ENCODE measurements around the gene SERF2.
"Not testable (repeated sequence)": the region's sequence is repeated elsewhere in the genome, so short reads cannot be mapped to it uniquely, and the experiment has no call there.

Gene SERF2

DNA sequence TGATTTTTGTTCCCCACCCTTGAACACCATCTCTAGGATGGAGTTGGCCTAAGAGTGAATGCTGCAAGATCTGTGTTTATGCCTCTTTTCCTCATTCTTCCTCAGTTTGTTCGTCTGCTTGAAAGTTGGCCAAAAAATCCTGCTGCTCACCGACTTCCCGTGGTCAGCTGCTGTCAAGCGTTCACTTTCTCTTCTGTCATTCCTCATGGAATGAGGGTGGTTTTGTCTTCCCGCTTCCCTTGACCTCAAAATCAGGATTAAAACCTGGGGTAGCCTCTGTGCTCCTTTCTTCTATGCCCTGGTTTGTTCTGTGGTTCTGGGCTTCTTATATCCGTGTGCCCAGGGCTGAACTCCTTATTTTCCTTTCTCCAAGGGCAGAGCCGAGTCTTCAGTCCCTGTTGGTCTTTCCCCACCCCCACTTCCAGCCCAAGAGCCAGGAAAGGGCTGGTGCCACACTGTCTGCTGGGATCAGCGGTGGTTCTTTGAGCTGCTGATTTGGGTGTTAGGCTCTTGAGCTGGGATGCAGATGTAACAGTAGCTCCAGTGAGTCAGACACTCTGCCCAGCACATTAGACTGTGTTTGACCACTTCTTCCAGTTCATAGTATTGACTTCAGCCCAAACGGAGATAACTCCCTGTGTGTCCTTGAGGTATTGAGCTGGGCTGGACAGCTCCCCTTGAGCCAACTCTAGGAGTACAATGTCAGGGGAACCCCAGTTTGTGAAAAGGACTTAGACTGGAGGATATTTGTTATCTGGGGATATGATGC is 2.3 kb downstream of the SERF2 start:
- DNase-seq: no peak

DNA sequence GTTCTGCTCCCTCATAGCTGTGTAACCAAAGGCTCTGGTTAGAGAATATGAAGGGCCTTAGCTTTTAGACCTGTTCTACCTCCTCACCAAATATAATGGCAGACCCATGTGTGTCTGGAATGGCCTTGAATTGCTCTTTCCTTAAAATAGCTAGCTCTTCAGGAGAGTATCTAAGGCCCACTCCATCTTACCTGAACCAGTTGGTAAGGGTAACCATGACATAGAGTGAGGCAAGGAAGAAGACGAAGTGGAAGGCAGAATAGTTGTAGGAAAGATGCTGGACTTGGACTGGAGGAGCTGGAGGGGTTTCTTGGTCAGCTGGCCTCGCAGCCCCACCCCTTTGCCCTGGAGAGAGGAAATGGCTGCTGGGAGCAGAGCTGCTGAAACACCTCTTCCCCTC is 3.1 kb downstream of the SERF2 start:
- no peak for DNase-seq

DNA sequence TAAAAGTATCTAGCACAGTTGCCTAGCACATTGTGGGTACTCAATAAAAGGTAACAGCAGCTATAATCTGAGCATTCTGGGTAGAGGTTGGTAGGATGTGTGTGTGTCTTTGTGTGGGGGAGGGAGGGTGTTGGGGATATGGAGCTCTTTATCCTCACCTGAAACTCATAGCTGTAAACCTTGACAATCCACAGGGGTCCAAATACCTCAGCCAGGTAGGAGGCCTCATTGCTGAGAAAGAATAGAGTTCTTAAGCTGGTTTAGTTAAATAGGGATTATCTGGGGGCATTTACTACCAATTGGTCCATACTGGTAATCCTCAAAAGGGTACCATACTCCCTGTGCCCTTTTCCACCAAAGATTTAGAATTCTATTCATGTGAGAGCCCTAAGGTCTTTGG is 3.9 kb downstream of the SERF2 start:
- DNase-seq: no peak

- no peak for DNase-seq
These were observed 4.4 kb downstream of the SERF2 start for GRCh38 chr15:43796566-43796965.

DNA sequence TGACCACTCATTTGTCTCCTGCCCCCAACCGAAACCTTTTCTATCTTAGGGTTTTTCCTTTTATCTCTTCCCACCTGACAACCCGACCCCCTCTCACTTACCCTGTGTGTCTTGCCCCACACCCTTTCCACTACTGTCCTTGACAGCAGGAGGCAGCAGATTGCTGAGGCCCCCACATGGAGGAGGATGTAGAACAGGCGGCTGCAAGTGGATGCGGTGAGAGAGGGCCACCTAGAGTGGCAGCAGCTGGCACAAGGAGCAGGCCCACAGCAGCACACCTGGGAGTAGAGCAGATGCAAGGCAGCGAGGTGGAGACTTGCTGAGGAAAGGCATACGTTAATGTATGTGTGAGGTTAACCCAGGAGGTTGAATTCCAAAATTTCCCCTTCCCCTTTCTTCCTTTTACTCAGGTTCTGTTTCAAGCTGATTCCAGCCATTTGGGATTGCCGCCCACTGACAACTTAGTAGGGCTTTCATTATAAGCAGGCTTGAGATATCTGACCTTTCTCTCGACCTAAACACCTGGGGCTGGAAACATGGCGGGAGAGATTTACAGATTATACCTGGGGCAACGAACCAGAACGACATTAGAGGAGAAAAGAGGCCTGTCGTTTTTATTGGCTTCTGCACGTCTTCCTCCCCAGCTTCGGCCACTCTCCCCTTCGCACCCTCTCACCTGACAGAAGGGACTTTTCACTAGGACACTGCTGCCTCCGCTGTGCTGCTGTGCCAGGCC is 7.3 kb downstream of the SERF2 start:
- no peak for DNase-seq

GRCh38 chr15:43799945-43800285 is 7.8 kb downstream of the SERF2 start, which contains the start of gene SERINC4:
Gene SERINC4, minus strand, starts transcription at chr15:43800220. Its CDS starts 234 bp downstream, at chr15:43799986.
- no peak for DNase-seq

DNA sequence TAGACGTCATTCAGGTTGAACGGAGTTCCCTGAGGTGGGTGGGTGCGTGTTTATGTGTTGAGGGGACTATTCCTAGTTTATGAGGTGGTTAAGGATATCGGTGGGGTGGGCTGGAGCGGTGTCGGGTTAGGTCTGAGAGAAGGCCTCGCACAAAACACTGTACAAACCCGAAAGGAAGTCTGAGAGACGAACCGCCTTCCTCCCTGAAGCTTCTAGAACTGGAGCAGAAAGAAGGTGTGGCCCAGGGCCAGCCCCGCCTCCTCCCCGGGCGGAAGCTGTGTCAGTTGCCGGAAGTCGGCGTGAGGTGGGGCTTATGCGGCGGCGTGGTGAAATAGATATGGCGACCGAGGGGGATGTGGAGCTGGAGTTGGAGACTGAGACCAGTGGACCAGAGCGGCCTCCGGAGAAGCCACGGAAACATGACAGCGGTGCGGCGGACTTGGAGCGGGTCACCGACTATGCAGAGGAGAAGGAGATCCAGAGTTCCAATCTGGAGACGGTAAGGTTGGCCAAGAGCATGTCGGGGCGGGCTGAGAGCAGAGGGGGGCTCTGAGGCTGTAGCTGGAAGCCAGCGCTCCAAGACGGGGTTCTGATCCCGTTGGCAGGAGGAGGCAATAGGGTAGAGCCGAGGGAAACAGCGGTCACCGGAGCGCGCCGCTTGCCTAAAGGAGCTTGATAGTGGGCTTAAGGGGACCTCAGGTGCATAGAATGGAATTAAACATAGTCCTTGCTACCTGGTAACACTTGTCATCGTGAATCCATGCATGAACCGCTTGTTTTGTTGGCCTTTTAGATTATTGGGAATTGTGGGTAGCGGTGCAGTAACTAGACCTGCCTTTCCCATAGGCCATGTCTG is 8.4 kb downstream of the SERF2 start, which contains the start of gene HYPK:
Gene HYPK (plus strand): TSS at position 314 of the 856 bp plus-strand sequence. CDS start 24 bp downstream, at position 338.
- DNase-seq: peak; percentile 81 to 90 (median 86)

- not testable (repeated sequence) for DNase-seq
These were observed 10.6 kb downstream of the SERF2 start for GRCh38 chr15:43802676-43803075.

- DNase-seq: no peak
These were observed 16.4 kb downstream of the SERF2 start for GRCh38 chr15:43808435-43808950.

DNA sequence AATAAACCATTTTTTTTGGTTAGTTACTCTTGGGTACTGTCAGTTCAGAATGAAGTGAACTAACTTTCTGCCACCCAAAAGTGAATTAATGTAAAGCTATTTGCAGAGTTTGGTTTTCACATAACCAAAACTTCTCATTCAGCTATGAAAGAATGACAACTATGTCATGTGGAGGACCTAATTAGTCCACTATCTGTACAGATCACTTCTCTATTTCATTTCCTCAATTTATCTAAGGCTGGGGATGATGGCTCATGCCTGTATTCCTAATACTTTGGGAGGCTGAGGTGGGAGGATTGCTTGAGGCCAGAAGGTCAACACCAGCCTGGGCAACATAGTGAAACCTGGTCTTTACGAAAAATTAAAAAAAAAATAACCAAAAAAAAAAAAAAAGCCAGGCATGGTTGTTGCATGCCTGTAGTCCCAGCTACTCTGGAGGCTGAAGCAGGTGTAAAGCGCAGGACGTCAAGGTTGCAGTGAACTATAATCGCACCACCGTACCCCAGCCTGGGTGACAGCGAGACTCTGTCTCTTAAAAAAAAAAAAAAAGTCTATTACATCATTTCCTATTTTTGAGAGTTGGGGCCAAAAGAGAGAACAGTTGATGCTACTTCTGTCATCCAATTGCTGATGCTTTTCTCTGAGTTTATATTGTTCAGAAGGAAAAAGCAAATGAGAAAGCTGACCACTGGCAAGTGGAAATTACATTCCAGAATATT is 17.0 kb downstream of the SERF2 start:
- no peak for DNase-seq

DNA sequence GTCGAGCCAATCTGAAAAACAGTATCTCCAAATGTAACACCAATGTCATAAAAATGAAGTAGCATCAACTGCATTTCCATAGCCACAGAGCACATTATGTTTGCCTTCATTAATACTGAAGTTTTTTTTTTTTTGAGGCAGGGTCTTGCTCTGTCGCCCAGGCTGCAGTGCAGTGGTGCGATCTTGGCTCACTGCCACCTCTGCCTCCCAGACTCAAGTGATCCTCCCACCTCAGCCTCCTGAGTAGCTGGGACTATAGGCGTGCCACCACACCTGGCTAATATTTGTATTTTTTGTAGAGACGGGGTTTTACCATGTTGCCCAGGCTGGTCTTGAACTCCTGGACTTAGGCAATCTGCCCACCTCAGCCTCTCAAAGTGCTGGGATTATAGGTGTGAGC is 22.9 kb downstream of the SERF2 start:
- DNase-seq: not testable (repeated sequence)

- no peak for DNase-seq
These were observed 29.4 kb downstream of the SERF2 start for GRCh38 chr15:43821505-43821904.

- DNase-seq: peak; percentile 72 to 91 (median 90)
These were observed 32.5 kb downstream of the SERF2 start, which contains the start of gene MFAP1 for GRCh38 chr15:43824302-43825246. Gene MFAP1, minus strand, starts transcription at chr15:43824690. Its CDS starts 121 bp downstream, at chr15:43824569.

- not testable (repeated sequence) for DNase-seq
These were observed 33.2 kb downstream of the SERF2 start for GRCh38 chr15:43825305-43825704.

- no peak for DNase-seq
These were observed 33.9 kb downstream of the SERF2 start for GRCh38 chr15:43826029-43826507.

- DNase-seq: peak; percentile 36 to 67 (median 43)
These were observed 34.6 kb downstream of the SERF2 start, which contains the start of gene WDR76 for GRCh38 chr15:43826508-43827341. Gene WDR76, plus strand, starts transcription at chr15:43827002. Its CDS starts 31 bp downstream, at chr15:43827033.

DNA sequence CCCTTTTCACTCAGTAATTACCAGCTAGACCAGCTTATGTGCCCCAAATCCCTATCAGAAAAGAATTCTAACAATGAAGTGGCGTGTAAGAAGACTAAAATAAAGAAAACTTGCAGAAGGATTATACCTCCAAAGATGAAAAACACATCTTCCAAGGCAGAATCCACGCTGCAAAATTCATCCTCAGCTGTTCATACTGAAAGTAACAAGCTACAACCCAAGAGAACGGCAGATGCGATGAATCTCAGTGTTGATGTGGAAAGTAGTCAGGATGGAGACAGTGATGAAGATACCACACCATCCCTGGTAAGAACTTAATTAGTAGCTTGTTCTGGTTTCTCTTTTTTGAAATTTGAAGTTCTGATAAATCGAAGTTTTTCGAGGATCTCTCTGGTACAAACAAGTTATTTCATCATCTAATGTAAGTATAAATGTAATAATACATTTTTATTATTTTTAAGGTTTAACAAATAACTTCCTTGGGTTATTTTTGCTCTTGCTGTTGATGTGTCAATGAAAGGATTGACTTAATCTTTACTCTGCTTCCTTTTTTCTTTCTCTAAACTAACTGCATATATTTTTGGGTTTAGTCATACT is 36.0 kb downstream of the SERF2 start:
- DNase-seq: peak in 1 of 6 experiments; percentile 9

DNA sequence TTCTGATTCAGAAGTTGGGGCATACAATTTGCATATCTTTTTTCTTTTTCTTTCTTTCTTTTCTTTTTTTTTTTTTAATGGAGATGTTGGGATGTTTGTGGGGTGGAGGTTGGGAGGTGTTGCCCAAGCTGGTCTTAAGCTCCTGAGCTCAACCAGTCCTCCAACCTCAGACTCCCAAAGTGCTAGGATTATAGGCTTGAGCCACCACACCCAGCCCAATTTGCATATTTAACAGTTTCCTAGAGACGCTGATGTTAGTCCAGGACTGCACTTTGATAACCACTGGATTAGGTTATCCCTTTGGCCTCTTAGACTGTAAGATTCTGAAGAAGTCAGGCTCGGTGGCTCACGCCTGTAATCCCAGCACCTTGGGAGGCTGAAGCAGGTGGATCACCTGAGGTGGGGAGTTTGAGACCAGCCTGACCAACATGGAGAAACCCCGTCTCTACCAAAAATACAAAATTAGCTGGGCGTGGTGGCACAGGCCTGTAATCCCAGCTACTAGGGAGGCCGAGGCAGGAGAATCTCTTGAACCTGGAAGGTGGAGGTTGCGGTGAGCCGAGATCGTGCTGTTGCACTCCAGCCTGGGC is 37.9 kb downstream of the SERF2 start:
- not testable (repeated sequence) for DNase-seq

Measured in stimulated activated naive CD4-positive, alpha-beta T cell (primary cell).